Measurements from ENCODE around the gene ELMO1. TPM values are rescaled to one million over a fixed set of nuclear protein-coding genes. Genes with fewer than 3 reads are reported as not detected.

Gene ELMO1, protein sequence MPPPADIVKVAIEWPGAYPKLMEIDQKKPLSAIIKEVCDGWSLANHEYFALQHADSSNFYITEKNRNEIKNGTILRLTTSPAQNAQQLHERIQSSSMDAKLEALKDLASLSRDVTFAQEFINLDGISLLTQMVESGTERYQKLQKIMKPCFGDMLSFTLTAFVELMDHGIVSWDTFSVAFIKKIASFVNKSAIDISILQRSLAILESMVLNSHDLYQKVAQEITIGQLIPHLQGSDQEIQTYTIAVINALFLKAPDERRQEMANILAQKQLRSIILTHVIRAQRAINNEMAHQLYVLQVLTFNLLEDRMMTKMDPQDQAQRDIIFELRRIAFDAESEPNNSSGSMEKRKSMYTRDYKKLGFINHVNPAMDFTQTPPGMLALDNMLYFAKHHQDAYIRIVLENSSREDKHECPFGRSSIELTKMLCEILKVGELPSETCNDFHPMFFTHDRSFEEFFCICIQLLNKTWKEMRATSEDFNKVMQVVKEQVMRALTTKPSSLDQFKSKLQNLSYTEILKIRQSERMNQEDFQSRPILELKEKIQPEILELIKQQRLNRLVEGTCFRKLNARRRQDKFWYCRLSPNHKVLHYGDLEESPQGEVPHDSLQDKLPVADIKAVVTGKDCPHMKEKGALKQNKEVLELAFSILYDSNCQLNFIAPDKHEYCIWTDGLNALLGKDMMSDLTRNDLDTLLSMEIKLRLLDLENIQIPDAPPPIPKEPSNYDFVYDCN
- 10 to 100 TPM; 18.2 to 51.4 TPM for total RNA-seq
- polyA plus RNA-seq (ENCODE audit: insufficient read length in 6 of 6), result 10 to 100 TPM; 41.2 to 55.3 (median 45.6) TPM
- long read RNA-seq, donor 1, full-length matches to known transcripts, result 5 of 16 reads
- long read RNA-seq, donor 1, partial matches to known transcripts, result 11 of 16 reads
- long read RNA-seq, donor 1, other reads (novel, unspliced or antisense), result 0 of 16 reads
- long read RNA-seq, donor 2, full-length matches to known transcripts, result 9 of 9 reads
- long read RNA-seq, donor 2, partial matches to known transcripts, result 0 of 9 reads
- long read RNA-seq, donor 2, other reads (novel, unspliced or antisense), result 0 of 9 reads
- long read RNA-seq, donor 3, partial matches to known transcripts, result 0 of 2 reads
- long read RNA-seq, donor 3, other reads (novel, unspliced or antisense), result 0 of 2 reads
- long read RNA-seq, donor 4, partial matches to known transcripts, result 1 of 3 reads
- long read RNA-seq, donor 4, other reads (novel, unspliced or antisense), result 1 of 3 reads
- long read RNA-seq, donor 5, partial matches to known transcripts, result 0 of 1 reads
- long read RNA-seq, donor 5, other reads (novel, unspliced or antisense), result 0 of 1 reads
- long read RNA-seq, donor 6, full-length matches to known transcripts, result 7 of 7 reads
- long read RNA-seq, donor 6, partial matches to known transcripts, result 0 of 7 reads
- long read RNA-seq, donor 6, other reads (novel, unspliced or antisense), result 0 of 7 reads
- long read RNA-seq, donor 7, full-length matches to known transcripts, result 1 of 1 reads
- long read RNA-seq, donor 7, partial matches to known transcripts, result 0 of 1 reads
- long read RNA-seq, donor 7, other reads (novel, unspliced or antisense), result 0 of 1 reads
- long read RNA-seq, donor 8, full-length matches to known transcripts, result 11 of 18 reads
- long read RNA-seq, donor 8, partial matches to known transcripts, result 7 of 18 reads
- long read RNA-seq, donor 8, other reads (novel, unspliced or antisense), result 0 of 18 reads
- long read RNA-seq, donor 9, result 0 reads
- long read RNA-seq, donor 10, partial matches to known transcripts, result 1 of 2 reads
- long read RNA-seq, donor 10, other reads (novel, unspliced or antisense), result 1 of 2 reads
- long read RNA-seq, donor 11, full-length matches to known transcripts, result 21 of 21 reads
- long read RNA-seq, donor 11, partial matches to known transcripts, result 0 of 21 reads
- long read RNA-seq, donor 11, other reads (novel, unspliced or antisense), result 0 of 21 reads
- long read RNA-seq, donor 12, full-length matches to known transcripts, result 4 of 4 reads
- long read RNA-seq, donor 12, partial matches to known transcripts, result 0 of 4 reads
- long read RNA-seq, donor 12, other reads (novel, unspliced or antisense), result 0 of 4 reads

- H3K9me3 ChIP-seq, result no peaks in the 10 kb centered on the region
- H3K4me3 ChIP-seq, result peak within 1 kb of the TSS; percentile 58 to 74
- no peaks in the 10 kb centered on the region for H3K36me3 ChIP-seq
- H3K27me3 ChIP-seq, result peaks cover 0 to 16% of the 10 kb centered on the region in 2 donors
- intact Hi-C loops (cut with DNase I), result no loop called here
- TF ChIP-seq CTCF (IDR thresholded peaks at IDR 0.05), result peak; percentile 39 to 78
- H3K27ac ChIP-seq, result peak within 1 kb of the TSS; percentile 91 to 97
- H3K4me1 ChIP-seq, result peaks cover 3 to 45% of the 10 kb centered on the region in 2 donors
- DNase-seq (peak; percentile 69 to 94 (median 83)), ATAC-seq (peak; percentile 81)
Observed at GRCh38 chr7:37448636-37449361, at the start of gene ELMO1. Gene ELMO1 (minus strand): TSS chr7:37448864. CDS start chr7:37342690, 106,174 bp downstream.

- ATAC-seq, result no peak
- intact Hi-C loops (cut with DNase I), result no loop called here
Observed at GRCh38 chr7:37497576-37497975, 48.9 kb upstream of the ELMO1 start.

GRCh38 chr7:37495574-37496184 lies 47.0 kb upstream of the ELMO1 start:
- no peaks in the 10 kb centered on the region for H3K36me3 ChIP-seq
- DNase-seq (peak in 2 of 4 donors; percentile 16 to 40), ATAC-seq (peak; percentile 73)
- H3K27me3 ChIP-seq, result no peaks in the 10 kb centered on the region
- H3K4me1 ChIP-seq, result no peaks in the 10 kb centered on the region
- no peak overlapping the region for H3K4me3 ChIP-seq
- peaks cover 0 to 5% of the 10 kb centered on the region in 2 donors for H3K9me3 ChIP-seq
- TF ChIP-seq CTCF (IDR thresholded peaks at IDR 0.05), result peak; percentile 64 to 78
- intact Hi-C loops (cut with DNase I), result no loop called here
- no peak overlapping the region for H3K27ac ChIP-seq

More at GRCh38 chr7:37497576-37497975, 48.9 kb upstream of the ELMO1 start:
- H3K27ac ChIP-seq, result no peak overlapping the region
- no peak for TF ChIP-seq CTCF (IDR thresholded peaks at IDR 0.05)
- H3K4me1 ChIP-seq, result no peaks in the 10 kb centered on the region
- no peaks in the 10 kb centered on the region for H3K9me3 ChIP-seq
- DNase-seq, result no peak
- H3K36me3 ChIP-seq, result no peaks in the 10 kb centered on the region
- H3K27me3 ChIP-seq, result no peaks in the 10 kb centered on the region
- H3K4me3 ChIP-seq, result no peak overlapping the region

All from left lung (tissue), 14 donors.